GM20431 (cell line): ENCODE data around the gene PAQR5.
"Not testable (repeated sequence)": the region's sequence is repeated elsewhere in the genome, so short reads cannot be mapped to it uniquely, and the experiment has no call there.

Experiments used
- in situ Hi-C: fragments of 300-500 bp; cut with MseI, MboI; formaldehyde crosslinking; loops from one replicate; pipeline ENCODE4 v1.15.0; 2020; ENCODE audit warnings: low sequenced_read_pairs; ENCODE audit not compliant: unreplicated experiment

Gene PAQR5

GRCh38 chr15:69344238-69344637 is 45.5 kb downstream of the PAQR5 start:
- in situ Hi-C loops = no loop called here

GRCh38 chr15:69346112-69346511 is 47.4 kb downstream of the PAQR5 start:
- in situ Hi-C loops = no loop called here

- in situ Hi-C loops = no loop called here
These were observed 52.6 kb downstream of the PAQR5 start for GRCh38 chr15:69351333-69351732.

- in situ Hi-C loops = no loop called here
These were observed 53.2 kb downstream of the PAQR5 start for GRCh38 chr15:69351884-69352283.

- in situ Hi-C loops = no loop called here
These were observed 59.4 kb downstream of the PAQR5 start for GRCh38 chr15:69357773-69358771.

- in situ Hi-C loops = no loop called here
These were observed 60.1 kb downstream of the PAQR5 start for GRCh38 chr15:69358850-69359249.

GRCh38 chr15:69359722-69360121 is 61.0 kb downstream of the PAQR5 start:
- in situ Hi-C loops = no loop called here

- in situ Hi-C loops = no loop called here
These were observed 61.9 kb downstream of the PAQR5 start for GRCh38 chr15:69360642-69361041.

- in situ Hi-C loops = no loop called here
These were observed 68.5 kb downstream of the PAQR5 start for GRCh38 chr15:69367236-69367635.

GRCh38 chr15:69369631-69370030 is 70.9 kb downstream of the PAQR5 start:
- in situ Hi-C loops = no loop called here

GRCh38 chr15:69373406-69373805 is 74.7 kb downstream of the PAQR5 start:
- in situ Hi-C loops = no loop called here

GRCh38 chr15:69375151-69375790 is 76.6 kb downstream of the PAQR5 start:
- in situ Hi-C loops = no loop called here

GRCh38 chr15:69377216-69377970 is 78.7 kb downstream of the PAQR5 start:
- in situ Hi-C loops = no loop called here

- in situ Hi-C loops = no loop called here
These were observed 81.5 kb downstream of the PAQR5 start for GRCh38 chr15:69380100-69380725.

- in situ Hi-C loops = no loop called here
These were observed 82.0 kb downstream of the PAQR5 start for GRCh38 chr15:69380726-69381105.

- in situ Hi-C loops = not testable (repeated sequence)
These were observed 83.5 kb downstream of the PAQR5 start for GRCh38 chr15:69382176-69382575.

GRCh38 chr15:69384066-69384465 is 85.4 kb downstream of the PAQR5 start:
- in situ Hi-C loops = not testable (repeated sequence)

- in situ Hi-C loops = no loop called here
These were observed 86.2 kb downstream of the PAQR5 start for GRCh38 chr15:69384626-69385598.

GRCh38 chr15:69385831-69386230 is 87.1 kb downstream of the PAQR5 start:
- in situ Hi-C loops = no loop called here
